OCI-LY7 (cell line): ENCODE data around the gene RPS15. TPM values are rescaled to one million over a fixed set of nuclear protein-coding genes. Genes with fewer than 3 reads are reported as not detected.

Experiments used
- BruUV-seq: library from RNA; stranded (reverse); fragments of 400-500 nt; replicated peaks from 2 replicates; lab custom pipeline; 2021; lab: Mats Ljungman, UMichigan
- CTCF ChIA-PET: fragments of 300-600 bp; sonication (Branson Sonifier 250); formaldehyde crosslinking; loops from one replicate; lab custom pipeline; 2022; ENCODE audit warnings: antibody characterized with exemption; ENCODE audit not compliant: unreplicated experiment; lab: Charles Lee
- POLR2A ChIA-PET: fragments of 300-600 bp; sonication (Branson Sonifier 250); formaldehyde crosslinking; loops from one replicate; lab custom pipeline; 2022; ENCODE audit warnings: antibody characterized with exemption; lab: Charles Lee
- DNase-seq: peaks from one replicate; pipeline ENCODE4 v3.0.0-alpha.2; 2015; ENCODE audit warnings: low spot score
- H2AFZ ChIP-seq: fragments of 200-600 bp; sonication (generic), shearing (Covaris generic); 2 replicates; pipeline ENCODE4 v1.6.1; 2014; ENCODE audit warnings: mild to moderate bottlenecking, antibody characterized with exemption, low read length, moderate library complexity
- H3K27ac ChIP-seq: fragments of 200-600 bp; sonication (generic); 2 replicates; pipeline ENCODE4 v1.5.1; 2014; ENCODE audit warnings: mixed run types, low read depth, mild to moderate bottlenecking, moderate library complexity, low read length, inconsistent platforms; ENCODE audit not compliant: poor library complexity, severe bottlenecking
- H3K36me3 ChIP-seq: fragments of 200-600 bp; sonication (generic); 2 replicates; pipeline ENCODE4 v1.6.1; 2014; ENCODE audit warnings: mild to moderate bottlenecking, antibody characterized with exemption, low read length, moderate library complexity, mixed read lengths; ENCODE audit not compliant: insufficient read depth
- H3K4me1 ChIP-seq: fragments of 200-600 bp; sonication (generic); 2 replicates; pipeline ENCODE4 v1.5.1; 2014; ENCODE audit warnings: mild to moderate bottlenecking, low read length; ENCODE audit not compliant: insufficient read depth, poor library complexity, severe bottlenecking
- H3K4me2 ChIP-seq: fragments of 200-600 bp; sonication (generic); 2 replicates; pipeline ENCODE4 v1.6.1; 2014; ENCODE audit warnings: mild to moderate bottlenecking, low read length
- H3K4me3 ChIP-seq: fragments of 200-600 bp; sonication (generic); 2 replicates; pipeline ENCODE4 v1.5.1; 2014; ENCODE audit warnings: mild to moderate bottlenecking, low read depth, low read length; ENCODE audit not compliant: poor library complexity, severe bottlenecking
- H3K79me2 ChIP-seq: fragments of 200-600 bp; sonication (generic); 2 replicates; pipeline ENCODE4 v1.6.1; 2016; ENCODE audit warnings: low read depth, mild to moderate bottlenecking, low read length, moderate library complexity, mixed read lengths; ENCODE audit not compliant: insufficient read depth
- H3K9me2 ChIP-seq: fragments of 200-600 bp; sonication (generic); 2 replicates; pipeline ENCODE4 v1.6.1; 2016; ENCODE audit warnings: mild to moderate bottlenecking, low read length, mixed read lengths; ENCODE audit not compliant: insufficient read depth
- H3K9me3 ChIP-seq: fragments of 200-600 bp; sonication (generic); 2 replicates; pipeline ENCODE4 v1.6.1; 2014; ENCODE audit warnings: mild to moderate bottlenecking, mixed run types, low read length, mixed read lengths
- H4K20me1 ChIP-seq: fragments of 200-600 bp; sonication (generic); 2 replicates; pipeline ENCODE4 v1.6.1; 2014; ENCODE audit warnings: mild to moderate bottlenecking, antibody characterized with exemption, low read length, moderate library complexity, mixed read lengths; ENCODE audit not compliant: insufficient read depth
- CTCF ChIP-seq: fragments of 200-600 bp; sonication (generic); conservative IDR thresholded peaks from 2 replicates; pipeline ENCODE4 v1.5.1; 2014; ENCODE audit warnings: mild to moderate bottlenecking, antibody characterized with exemption, low read length, moderate library complexity, mixed read lengths
- EZH2phosphoT487 ChIP-seq: fragments of 200-600 bp; sonication (generic); IDR thresholded peaks from 2 replicates; pipeline ENCODE4 v1.6.1; 2018; ENCODE audit warnings: low read depth, borderline replicate concordance, mild to moderate bottlenecking, mixed run types, antibody characterized with exemption, low read length, moderate library complexity, mixed read lengths
- intact Hi-C: fragments of 100-400 bp; cut with micrococcal nuclease; formaldehyde crosslinking; loops from one replicate; pipeline ENCODE4 v1.10.0; 2022; ENCODE audit not compliant: unreplicated experiment
- total RNA-seq, 2 experiments: library from RNA; depleted of rRNA in 1 of 2; stranded (reverse); fragments of >200 nt in 1 of 2; shearing (Covaris generic) in 1 of 2; gene quantifications; 2 replicates each; pipeline ENCODE4 v1.2.3, GENCODE V29; 2014 to 2022

Gene RPS15
- total RNA-seq, 2 experiments from 2014 or later = 1,860 to 2,068 TPM

DNA sequence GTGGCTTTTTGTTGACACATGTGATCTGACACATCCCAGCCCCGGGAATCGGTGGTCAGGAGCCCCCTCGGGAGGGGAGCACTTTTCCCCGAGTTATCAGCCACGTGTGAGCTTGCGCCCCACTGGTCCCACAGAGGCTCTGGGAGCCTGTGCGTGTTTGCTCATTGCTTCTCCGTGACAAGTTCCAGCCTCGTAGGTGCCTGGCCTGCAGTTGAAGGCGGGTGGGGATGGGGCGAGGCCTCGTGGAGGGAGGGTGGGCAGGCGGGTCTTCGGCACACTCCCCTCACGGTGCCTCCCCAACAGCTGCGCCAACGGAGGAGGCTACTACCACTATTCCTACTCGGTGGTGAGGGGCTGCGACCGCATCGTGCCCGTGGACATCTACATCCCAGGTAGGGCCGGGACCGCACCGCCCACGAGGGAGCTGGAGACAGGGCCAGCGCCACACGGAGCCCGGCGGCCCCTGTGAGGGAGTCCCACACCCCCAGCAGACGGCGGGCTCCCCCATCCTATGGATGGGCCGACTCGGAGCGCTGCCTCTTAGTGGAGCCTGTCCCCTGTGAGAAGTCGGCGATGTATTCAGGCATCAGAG lies 45.2 kb upstream of the RPS15 start:
- H3K9me3 ChIP-seq = no peaks in the 10 kb centered on the region
- peaks cover 78% of the 10 kb centered on the region for H3K36me3 ChIP-seq
- ChIA-PET POLR2A (no interaction called here), CTCF (no interaction called here)
- TF ChIP-seq CTCF (no peak), EZH2phosphoT487 (no peak)
- H3K4me3 ChIP-seq = no peak overlapping the region
- H3K4me1 ChIP-seq = no peaks in the 10 kb centered on the region
- no TSS peak for BruUV-seq
- H3K9me2 ChIP-seq = no peaks in the 10 kb centered on the region
- H4K20me1 ChIP-seq = no peaks in the 10 kb centered on the region
- H3K4me2 ChIP-seq = no peak overlapping the region
- H3K79me2 ChIP-seq = no peaks in the 10 kb centered on the region
- DNase-seq = no peak
- intact Hi-C loops = no loop called here
- H2AFZ ChIP-seq = no peak overlapping the region
- H3K27ac ChIP-seq = no peak overlapping the region

- H3K4me1 ChIP-seq = no peaks in the 10 kb centered on the region
- no peak overlapping the region for H2AFZ ChIP-seq
- ChIA-PET POLR2A (interaction anchor here (0.7 kb wide), 1 partner anchor 114 kb away, joined by 4 read pairs; no protein-coding TSS in a partner anchor), CTCF (no interaction called here)
- no peaks in the 10 kb centered on the region for H3K79me2 ChIP-seq
- H3K9me3 ChIP-seq = no peaks in the 10 kb centered on the region
- H3K4me3 ChIP-seq = no peak overlapping the region
- no peaks in the 10 kb centered on the region for H4K20me1 ChIP-seq
- BruUV-seq = no TSS peak
- no peak overlapping the region for H3K4me2 ChIP-seq
- H3K36me3 ChIP-seq = peaks cover 71% of the 10 kb centered on the region
- TF ChIP-seq EZH2phosphoT487 = no peak
- no peak for TF ChIP-seq CTCF
- no peaks in the 10 kb centered on the region for H3K9me2 ChIP-seq
- no peak overlapping the region for H3K27ac ChIP-seq
- DNase-seq = no peak
- intact Hi-C loops = no loop called here
Measured at GRCh38 chr19:1393841-1394240, 44.4 kb upstream of the RPS15 start.
